Measurements from ENCODE around the gene OR10R2. TPM values are rescaled to one million over a fixed set of nuclear protein-coding genes. Genes with fewer than 3 reads are reported as not detected.

The OR10R2 gene
- total RNA-seq, 1 experiment from 2014 or later = not detected

GRCh38 chr1:158520021-158520420 lies 48.0 kb downstream of the OR10R2 start:
- POLR2A ChIA-PET = no interaction called here
- intact Hi-C loops (cut with micrococcal nuclease) = no loop called here
- Histone ChIP-seq H3K4me1 (ENCODE audit: control insufficient read depth in 1 of 2, insufficient read depth in 2 of 2, low read length in 2 of 2) (no peaks in the 10 kb centered on the region), H3K27me3 (ENCODE audit: insufficient read depth, low read length) (no peaks in the 10 kb centered on the region), H3K9ac (ENCODE audit: low read length) (no peak overlapping the region), H3K4me2 (ENCODE audit: low read length) (no peak overlapping the region), H3K9me2 (ENCODE audit: insufficient read depth) (no peaks in the 10 kb centered on the region), H4K20me1 (ENCODE audit: insufficient read depth) (no peaks in the 10 kb centered on the region), H3K36me3 (ENCODE audit: control insufficient read depth in 1 of 2, insufficient read depth in 2 of 2, low read length in 2 of 2) (no peaks in the 10 kb centered on the region), H2AFZ (ENCODE audit: low read depth, low read length, poor library complexity, severe bottlenecking) (no peak overlapping the region), H3K27ac (ENCODE audit: low read depth, low read length) (no peak overlapping the region), H3K79me2 (ENCODE audit: insufficient read depth, low read length) (no peaks in the 10 kb centered on the region), H3K9me3 (ENCODE audit: control insufficient read depth in 1 of 2, insufficient read depth in 1 of 2, low read depth in 1 of 2, low read length in 2 of 2) (no peaks in the 10 kb centered on the region), H3K4me3 (replicated peaks in 1 of 2; ENCODE audit: low read depth in 1 of 2, low read length in 2 of 2) (no peak overlapping the region)
- CTCF ChIA-PET = no interaction called here
- no peak for TF ChIP-seq JUND (IDR thresholded peaks at IDR 0.05)
- no peak for TF ChIP-seq EZH2 (IDR thresholded peaks at IDR 0.05)
- no peak for TF ChIP-seq ELF1 (IDR thresholded peaks at IDR 0.05; ENCODE audit: borderline replicate concordance, low read depth)
- TF ChIP-seq POLR2A (IDR thresholded peaks at IDR 0.05; ENCODE audit: borderline replicate concordance, extremely low read depth, insufficient read depth, insufficient read length) = no peak
- TF ChIP-seq SP1 (IDR thresholded peaks at IDR 0.05; ENCODE audit: low read depth) = no peak
- TF ChIP-seq EZH2phosphoT487 (IDR thresholded peaks at IDR 0.05; ENCODE audit: borderline replicate concordance) = no peak
- no peak for TF ChIP-seq ZNF274 (IDR thresholded peaks at IDR 0.05; ENCODE audit: low read depth, low read length)
- TF ChIP-seq FOSL1 (IDR thresholded peaks at IDR 0.05; ENCODE audit: low read depth) = no peak
- no peak for TF ChIP-seq ZBTB33 (IDR thresholded peaks at IDR 0.05; ENCODE audit: extremely low read depth, insufficient replicate concordance, low read length)
- no peak for TF ChIP-seq POLR2AphosphoS5 (IDR thresholded peaks at IDR 0.05; ENCODE audit: low read depth, low read length)
- ATAC-seq = no peak
- RAD21 ChIA-PET (ENCODE audit: low non-redundant PET in 1 of 2, low total read pairs in 2 of 2, uncharacterized antibody in 2 of 2, unreplicated experiment in 2 of 2) = no interaction called here
- no peak for DNase-seq (ENCODE audit: low read depth, low spot score)
- no TSS peak for BruUV-seq (replicated peaks)

Data from HCT116 (cell line).